ENCODE results near the gene IFNK. TPM values are rescaled to one million over a fixed set of nuclear protein-coding genes. Genes with fewer than 3 reads are reported as not detected.

IFNK gene
- total and polyA plus RNA-seq, 2 experiments from 2014 or later: not detected

GRCh38 chr9:27549196-27549755 lies 25.2 kb downstream of the IFNK start:
- Histone ChIP-seq H3K27me3 (ENCODE audit: insufficient read depth) (no peaks in the 10 kb centered on the region), H3K27ac (ENCODE audit: low read depth) (no peak overlapping the region), H3K4me3 (no peak overlapping the region), H3K4me1 (ENCODE audit: insufficient read depth) (no peaks in the 10 kb centered on the region), H3K36me3 (ENCODE audit: insufficient read depth) (peaks cover 15% of the 10 kb centered on the region), H3F3A (replicated peaks; ENCODE audit: low read depth) (no peaks in the 10 kb centered on the region), H2AFZ (no peak overlapping the region), H3K9me2 (ENCODE audit: insufficient read depth) (no peaks in the 10 kb centered on the region), H3K79me2 (replicated peaks; ENCODE audit: insufficient read depth) (no peaks in the 10 kb centered on the region), H4K20me1 (replicated peaks; ENCODE audit: insufficient read depth) (no peaks in the 10 kb centered on the region), H3K4me2 (no peak overlapping the region)
- no peak overlapping the region for H3K4me3 Mint-ChIP-seq
- DNase-seq (ENCODE audit: low spot score) (no peak), ATAC-seq (no peak)
- peaks cover 28% of the 10 kb centered on the region for H3K36me3 Mint-ChIP-seq (ENCODE audit: low read depth)
- no peaks in the 10 kb centered on the region for H3K27me3 Mint-ChIP-seq (ENCODE audit: insufficient read depth, low read depth, poor library complexity)
- no peak for TF ChIP-seq POLR2AphosphoS5 (IDR thresholded peaks at IDR 0.05; ENCODE audit: low read depth)
- no peak for TF ChIP-seq ZNF462 (CRISPR knock-in tag; IDR thresholded peaks at IDR 0.05)
- no peak for TF ChIP-seq STAT1 (IDR thresholded peaks at IDR 0.05; ENCODE audit: unreplicated experiment)
- H3K27ac Mint-ChIP-seq: no peak overlapping the region
- H3K4me1 Mint-ChIP-seq: peaks cover 5% of the 10 kb centered on the region; the same call in 2 of the 3 replicates
- H3K9me3 Mint-ChIP-seq: no peaks in the 10 kb centered on the region

GRCh38 chr9:27554712-27555111 lies 30.6 kb downstream of the IFNK start:
- Histone ChIP-seq H3K4me3 (no peak overlapping the region), H3F3A (replicated peaks; ENCODE audit: low read depth) (no peaks in the 10 kb centered on the region), H3K27me3 (ENCODE audit: insufficient read depth) (no peaks in the 10 kb centered on the region), H4K20me1 (replicated peaks; ENCODE audit: insufficient read depth) (peaks cover 5% of the 10 kb centered on the region; the same call in 1 of the 2 replicates), H3K4me2 (no peak overlapping the region), H3K79me2 (replicated peaks; ENCODE audit: insufficient read depth) (no peaks in the 10 kb centered on the region), H3K9me2 (ENCODE audit: insufficient read depth) (no peaks in the 10 kb centered on the region), H2AFZ (no peak overlapping the region), H3K36me3 (ENCODE audit: insufficient read depth) (peaks cover 26% of the 10 kb centered on the region; the same call in 1 of the 2 replicates), H3K27ac (ENCODE audit: low read depth) (no peak overlapping the region), H3K4me1 (ENCODE audit: insufficient read depth) (no peaks in the 10 kb centered on the region)
- Mint-ChIP-seq H3K4me1 (no peaks in the 10 kb centered on the region), H3K4me3 (no peak overlapping the region), H3K27me3 (ENCODE audit: insufficient read depth, low read depth, poor library complexity) (no peaks in the 10 kb centered on the region), H3K27ac (no peak overlapping the region), H3K36me3 (ENCODE audit: low read depth) (peaks cover 37% of the 10 kb centered on the region; the same call in 2 of the 3 replicates), H3K9me3 (no peaks in the 10 kb centered on the region)
- ATAC-seq: no peak
- no peak for DNase-seq (ENCODE audit: low spot score)
- TF ChIP-seq ZNF331 (CRISPR knock-in tag; IDR thresholded peaks at IDR 0.05; ENCODE audit: low read depth): no peak
- TF ChIP-seq CTCF (conservative IDR thresholded peaks at IDR 0.05; ENCODE audit: low read depth in 2 of 2): no peak
- TF ChIP-seq ETS1 (IDR thresholded peaks at IDR 0.05): no peak
- TF ChIP-seq POLR2AphosphoS5 (IDR thresholded peaks at IDR 0.05; ENCODE audit: low read depth): no peak
- no peak for TF ChIP-seq EZH2 (IDR thresholded peaks at IDR 0.05; ENCODE audit: low read depth, unreplicated experiment)
- no peak for TF ChIP-seq STAT1 (IDR thresholded peaks at IDR 0.05; ENCODE audit: unreplicated experiment)
- no peak for TF ChIP-seq JUNB (IDR thresholded peaks at IDR 0.05; ENCODE audit: unreplicated experiment)
